Stimulated activated CD8-positive, alpha-beta memory T cell treated with anti-CD3 and anti-CD28 coated beads, Interleukin-7, amount 100 ng/mL, for 1 hour (primary cell): ENCODE data around the gene IDS.

ENCODE experiments used
- DNase-seq, 2 donors: peaks; one replicate each; pipeline ENCODE4 v3.0.0-alpha.2; 2020; ENCODE audit warnings: low read depth in 2 of 2

The IDS gene

GRCh38 chrX:149458586-149458985, 46.5 kb downstream of the IDS start:
- no peak for DNase-seq

- DNase-seq = no peak
Observed at GRCh38 chrX:149456476-149457245, 48.4 kb downstream of the IDS start.

- DNase-seq = no peak
Observed at GRCh38 chrX:149455934-149456333, 49.2 kb downstream of the IDS start.

GRCh38 chrX:149453906-149454822, 50.9 kb downstream of the IDS start:
- no peak for DNase-seq

DNA sequence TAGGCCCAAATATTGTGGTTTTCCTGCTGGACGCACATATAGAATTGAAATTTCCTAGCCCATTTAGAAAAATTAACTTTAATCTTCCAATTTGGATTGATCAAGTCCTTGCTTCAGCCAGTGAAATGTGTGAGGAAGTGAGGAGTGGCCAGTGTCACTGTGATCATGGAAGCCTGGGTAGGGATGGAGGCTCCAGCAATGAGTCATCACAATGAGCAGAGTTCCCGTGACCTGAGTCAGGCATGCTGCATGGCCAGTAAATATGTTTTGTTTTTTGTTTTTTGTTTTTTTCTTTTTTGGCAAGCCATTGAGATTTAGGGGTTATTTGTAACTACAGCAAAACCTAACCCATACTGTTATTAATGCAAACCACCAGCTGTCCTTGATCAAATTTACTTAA, 52.1 kb downstream of the IDS start:
- DNase-seq = no peak

DNA sequence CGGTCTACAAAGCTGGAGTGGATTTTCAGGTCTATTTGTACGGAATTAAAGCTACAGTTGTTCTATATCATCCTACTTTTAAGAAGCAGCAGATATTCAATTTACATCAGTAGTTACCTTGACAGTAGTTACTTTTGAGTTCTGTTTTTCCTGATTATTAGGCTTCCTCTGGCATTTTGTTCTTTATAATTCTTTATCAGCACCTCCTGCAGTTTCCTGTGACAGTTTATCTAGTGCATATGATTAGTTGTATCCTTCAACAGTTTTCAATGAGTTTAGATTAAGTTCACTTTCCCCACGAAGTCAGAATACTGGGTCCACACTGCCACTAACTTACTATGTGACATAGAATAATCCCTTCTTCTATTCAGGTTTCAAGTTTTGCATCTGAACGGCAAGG, 71.7 kb downstream of the IDS start:
- no peak for DNase-seq

DNA sequence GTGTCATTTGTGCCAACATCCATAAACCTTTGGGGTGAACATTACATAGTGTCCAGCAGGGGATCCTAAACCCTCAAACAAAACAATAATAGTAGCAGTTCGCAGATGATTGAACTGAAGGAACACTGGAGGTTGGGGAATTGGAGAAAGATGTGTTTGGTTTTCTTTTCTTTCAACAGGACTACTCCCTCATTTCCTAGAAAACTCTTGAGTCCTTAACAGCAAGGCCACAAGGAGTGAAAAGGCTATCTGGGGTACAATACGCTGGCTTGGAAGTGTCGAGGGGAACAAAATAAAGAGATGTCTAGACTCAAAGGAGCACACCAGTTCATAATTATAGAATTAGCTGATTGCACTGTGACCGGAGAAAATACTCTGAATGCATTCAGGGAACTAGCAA, 72.1 kb downstream of the IDS start:
- DNase-seq = no peak
